Ovary (tissue), 9 donors: ENCODE measurements around the gene NRXN2. TPM values are rescaled to one million over a fixed set of nuclear protein-coding genes. Genes with fewer than 3 reads are reported as not detected.

ENCODE experiments used
- DNase-seq, 5 donors: peaks; one replicate each; pipeline ENCODE4 v3.0.0-alpha.2; 2019 to 2020
- H3K27ac ChIP-seq, 2 donors: fragments of 200-600 bp; one replicate each; pipeline versions ENCODE4 v1.5.1 to v1.8.0; 2019 to 2022
- H3K27me3 ChIP-seq: fragments of 200-600 bp; one replicate; pipeline ENCODE4 v1.8.0; 2022
- H3K36me3 ChIP-seq: fragments of 200-600 bp; sonication (generic); one replicate; pipeline ENCODE4 v1.5.1; 2019
- H3K4me1 ChIP-seq: one replicate; pipeline ENCODE4 v1.8.1; 2013; ENCODE audit warnings: mild to moderate bottlenecking, moderate library complexity; ENCODE audit not compliant: insufficient read depth
- H3K4me3 ChIP-seq: fragments of 200-600 bp; sonication (generic); one replicate; pipeline ENCODE4 v1.5.1; 2017
- H3K9me3 ChIP-seq, 2 donors: fragments of 200-600 bp in 1 of 2; sonication (generic) in 1 of 2; one replicate each; pipeline versions ENCODE4 v1.5.1 to v1.8.1; 2013 to 2019; ENCODE audit warnings: mild to moderate bottlenecking in 1 of 2, moderate library complexity in 1 of 2
- CTCF ChIP-seq, 3 donors: fragments of 450-650 bp in 2 of 3; fragments of 200-600 bp in 1 of 3; IDR thresholded peaks; one replicate each; pipeline versions ENCODE4 v1.5.1 to v1.8.0; 2016 to 2022; ENCODE audit warnings: antibody characterized with exemption in 3 of 3, mild to moderate bottlenecking in 1 of 3
- EP300 ChIP-seq: sonication (generic); formaldehyde crosslinking; IDR thresholded peaks from one replicate; pipeline ENCODE4 v1.6.1; 2017; ENCODE audit warnings: antibody characterized with exemption
- POLR2A ChIP-seq: fragments of 450-650 bp; IDR thresholded peaks from one replicate; pipeline ENCODE4 v1.6.1; 2017; ENCODE audit warnings: antibody characterized with exemption, mild to moderate bottlenecking, moderate library complexity
- WGBS, 3 donors: extraction: QIAGEN DNeasy Blood & Tissue Kit in 1 of 3; methylation state at CpG; one replicate each; pipeline versions ENCODE4 v1.1.5 to v1.1.7; 2013 to 2017; 5-methylcytosine and 5-hydroxymethylcytosine counted together
- intact Hi-C, 4 donors: fragments of 100-400 bp; cut with DNase I; formaldehyde crosslinking; loops; one replicate each; pipeline versions ENCODE4 v1.11.0 to v1.15.1; 2022 to 2023
- polyA plus RNA-seq, 2 donors: library from polyadenylated mRNA; stranded (reverse); fragments of 200-250 nt in 1 of 2; fragments of 350-450 nt in 1 of 2; fragmentation: Illumina TruSeq in 1 of 2; extraction: RNeasy Lipid Tissue Mini Kit (QIAGEN cat#74804) in 1 of 2; gene quantifications; one replicate each; pipeline ENCODE4 v1.2.3, GENCODE V29; 2013 to 2014
- total RNA-seq, 7 donors: library from RNA; depleted of rRNA in 2 of 7; stranded (reverse); fragments of >200 nt in 2 of 7; fragmentation: NEBNext Ultra II Directional in 3 of 7; extraction: Animal tissue kit (Norgen Biotek cat#: 25700) in 3 of 7; gene quantifications; one replicate each; pipeline versions ENCODE4 v1.1.0 to v1.2.4, GENCODE V29; 2016 to 2023
- donor health status: DM: no; HTN: no; CAD: no; lungs with moderate emphysema.
- donor health status: DM: no; HTN: no; CAD: no.
- donor health status: Bipolar disorder and iron deficiency.
- donor health status: DM: yes; HTN: yes; CAD: no.
- donor health status: DM: no; HTN: no; CAD: no.
- donor health status: DM: yes; HTN: yes; CAD: no.

NRXN2 gene
- total and polyA plus RNA-seq, 9 donors = 6.4 to 64.1 (median 19.7) TPM

GRCh38 chr11:64603411-64604110, 119.4 kb downstream of the NRXN2 start:
- WGBS, 3 donors = 77 to 80% (median 78%) methylated on average over 10 of the region's 10 CpGs
- TF ChIP-seq CTCF (IDR thresholded peaks at IDR 0.05) (no peak), EP300 (no peak), POLR2A (no peak)
- no peaks in the 10 kb centered on the region for H3K36me3 ChIP-seq
- no peak for DNase-seq
- no peak overlapping the region for H3K4me3 ChIP-seq
- H3K4me1 ChIP-seq = peaks cover 3% of the 10 kb centered on the region
- H3K27ac ChIP-seq = no peak overlapping the region
- no peaks in the 10 kb centered on the region for H3K9me3 ChIP-seq
- no peaks in the 10 kb centered on the region for H3K27me3 ChIP-seq
- intact Hi-C loops = no loop called here

- Histone ChIP-seq H3K27ac (no peak overlapping the region), H3K4me1 (peaks cover under 1% of the 10 kb centered on the region), H3K4me3 (no peak overlapping the region), H3K9me3 (no peaks in the 10 kb centered on the region), H3K36me3 (no peaks in the 10 kb centered on the region), H3K27me3 (no peaks in the 10 kb centered on the region)
- DNase-seq = no peak
- 82 to 91% (median 88%) methylated on average over 10 of the region's 10 CpGs for WGBS, 3 donors
- no peak for TF ChIP-seq POLR2A
- TF ChIP-seq EP300 = no peak
- intact Hi-C loops = no loop called here
Measured at GRCh38 chr11:64602466-64603070, 120.4 kb downstream of the NRXN2 start.

GRCh38 chr11:64601605-64602465, 121.2 kb downstream of the NRXN2 start:
- Histone ChIP-seq H3K27me3 (no peaks in the 10 kb centered on the region), H3K36me3 (no peaks in the 10 kb centered on the region), H3K4me3 (no peak overlapping the region), H3K9me3 (no peaks in the 10 kb centered on the region), H3K4me1 (no peaks in the 10 kb centered on the region), H3K27ac (no peak overlapping the region)
- WGBS, 3 donors = 74 to 79% (median 75%) methylated on average over 12 of the region's 12 CpGs
- no peak for DNase-seq
- intact Hi-C loops = no loop called here
- no peak for TF ChIP-seq EP300
- TF ChIP-seq CTCF (IDR thresholded peaks at IDR 0.05) = no peak
- no peak for TF ChIP-seq POLR2A

GRCh38 chr11:64600281-64600992, 122.6 kb downstream of the NRXN2 start:
- no peak for TF ChIP-seq POLR2A
- no peak for TF ChIP-seq CTCF (IDR thresholded peaks at IDR 0.05)
- TF ChIP-seq EP300 = no peak
- H3K4me3 ChIP-seq = no peak overlapping the region
- intact Hi-C loops = no loop called here
- no peaks in the 10 kb centered on the region for H3K4me1 ChIP-seq
- H3K27me3 ChIP-seq = no peaks in the 10 kb centered on the region
- no peaks in the 10 kb centered on the region for H3K36me3 ChIP-seq
- H3K27ac ChIP-seq = no peak overlapping the region
- peak in 1 of 5 donors; percentile 2 for DNase-seq
- no peaks in the 10 kb centered on the region for H3K9me3 ChIP-seq
- WGBS, 3 donors = 88 to 92% (median 88%) methylated on average over 15 to 19 of the region's 19 CpGs
